ENCODE data around the gene CEBPZ.
"Not testable (repeated sequence)": the region's sequence is repeated elsewhere in the genome, so short reads cannot be mapped to it uniquely, and the experiment has no call there.

The CEBPZ gene, protein sequence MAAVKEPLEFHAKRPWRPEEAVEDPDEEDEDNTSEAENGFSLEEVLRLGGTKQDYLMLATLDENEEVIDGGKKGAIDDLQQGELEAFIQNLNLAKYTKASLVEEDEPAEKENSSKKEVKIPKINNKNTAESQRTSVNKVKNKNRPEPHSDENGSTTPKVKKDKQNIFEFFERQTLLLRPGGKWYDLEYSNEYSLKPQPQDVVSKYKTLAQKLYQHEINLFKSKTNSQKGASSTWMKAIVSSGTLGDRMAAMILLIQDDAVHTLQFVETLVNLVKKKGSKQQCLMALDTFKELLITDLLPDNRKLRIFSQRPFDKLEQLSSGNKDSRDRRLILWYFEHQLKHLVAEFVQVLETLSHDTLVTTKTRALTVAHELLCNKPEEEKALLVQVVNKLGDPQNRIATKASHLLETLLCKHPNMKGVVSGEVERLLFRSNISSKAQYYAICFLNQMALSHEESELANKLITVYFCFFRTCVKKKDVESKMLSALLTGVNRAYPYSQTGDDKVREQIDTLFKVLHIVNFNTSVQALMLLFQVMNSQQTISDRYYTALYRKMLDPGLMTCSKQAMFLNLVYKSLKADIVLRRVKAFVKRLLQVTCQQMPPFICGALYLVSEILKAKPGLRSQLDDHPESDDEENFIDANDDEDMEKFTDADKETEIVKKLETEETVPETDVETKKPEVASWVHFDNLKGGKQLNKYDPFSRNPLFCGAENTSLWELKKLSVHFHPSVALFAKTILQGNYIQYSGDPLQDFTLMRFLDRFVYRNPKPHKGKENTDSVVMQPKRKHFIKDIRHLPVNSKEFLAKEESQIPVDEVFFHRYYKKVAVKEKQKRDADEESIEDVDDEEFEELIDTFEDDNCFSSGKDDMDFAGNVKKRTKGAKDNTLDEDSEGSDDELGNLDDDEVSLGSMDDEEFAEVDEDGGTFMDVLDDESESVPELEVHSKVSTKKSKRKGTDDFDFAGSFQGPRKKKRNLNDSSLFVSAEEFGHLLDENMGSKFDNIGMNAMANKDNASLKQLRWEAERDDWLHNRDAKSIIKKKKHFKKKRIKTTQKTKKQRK

DNA sequence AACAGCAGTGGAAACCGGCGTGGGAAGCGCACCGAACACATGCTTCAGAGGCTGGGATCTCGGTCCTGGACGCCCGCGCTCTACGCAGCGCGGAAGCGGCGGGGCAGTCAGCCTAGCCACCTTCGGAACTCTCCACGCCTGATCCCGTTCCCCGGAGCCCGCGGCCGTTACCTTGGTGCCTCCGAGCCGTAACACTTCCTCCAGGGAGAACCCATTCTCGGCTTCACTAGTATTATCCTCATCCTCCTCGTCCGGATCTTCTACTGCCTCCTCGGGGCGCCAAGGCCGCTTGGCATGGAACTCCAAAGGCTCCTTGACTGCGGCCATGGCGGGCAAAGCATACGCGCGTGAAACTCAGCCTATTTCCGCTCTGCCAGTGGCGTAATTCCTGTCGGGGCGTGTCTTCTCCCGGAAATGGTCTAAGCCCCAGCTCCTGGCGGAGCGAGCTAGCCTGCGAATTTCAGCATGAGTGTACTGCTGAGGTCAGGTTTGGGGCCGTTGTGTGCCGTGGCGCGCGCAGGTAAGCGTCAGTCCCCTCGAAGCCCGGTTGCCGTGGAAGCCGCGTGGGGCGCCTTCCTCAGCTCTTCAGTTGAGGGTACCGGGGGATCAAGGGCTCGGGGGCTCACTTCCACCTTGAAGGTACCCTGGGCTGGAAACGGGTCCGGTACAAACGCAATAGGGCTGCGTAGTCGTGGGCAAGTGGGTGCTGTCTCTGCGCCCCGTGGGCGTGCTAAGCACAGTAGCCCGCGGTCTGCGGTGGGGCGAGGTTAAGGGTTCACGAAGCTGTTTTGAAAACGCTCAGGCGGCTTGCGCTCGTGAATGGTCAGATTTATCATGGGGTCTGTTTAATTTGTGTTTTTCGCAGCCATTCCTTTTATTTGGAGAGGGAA lies at the start of gene CEBPZ, which contains the start of gene NDUFAF7:
Gene CEBPZ (minus strand): TSS at position 356 of the 890 bp plus-strand sequence. CDS start 29 bp downstream, at position 327.
Gene NDUFAF7 (plus strand): TSS at position 418 of the 890 bp plus-strand sequence. CDS start 48 bp downstream, at position 466.
- DNase-seq = peak; percentile 89

DNA sequence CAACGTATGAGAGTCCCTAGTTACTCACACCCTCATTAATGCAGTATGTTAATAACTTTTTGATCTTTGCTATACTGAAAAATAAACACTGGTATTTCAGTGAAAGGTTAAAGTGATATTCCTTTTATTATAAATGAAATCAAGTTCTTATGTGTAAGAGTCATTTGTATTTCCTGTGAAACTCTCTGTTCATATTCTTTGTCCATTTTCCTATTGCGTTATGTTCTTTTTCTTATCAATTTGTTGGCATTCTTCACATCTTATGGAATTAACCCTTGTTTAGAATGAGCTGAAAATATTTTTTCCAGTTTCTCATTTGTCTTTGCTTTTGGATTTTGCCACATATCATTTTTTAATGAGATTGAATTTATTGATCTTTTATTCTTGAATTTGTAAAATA lies 44.9 kb upstream of the CEBPZ start:
- DNase-seq = no peak

DNA sequence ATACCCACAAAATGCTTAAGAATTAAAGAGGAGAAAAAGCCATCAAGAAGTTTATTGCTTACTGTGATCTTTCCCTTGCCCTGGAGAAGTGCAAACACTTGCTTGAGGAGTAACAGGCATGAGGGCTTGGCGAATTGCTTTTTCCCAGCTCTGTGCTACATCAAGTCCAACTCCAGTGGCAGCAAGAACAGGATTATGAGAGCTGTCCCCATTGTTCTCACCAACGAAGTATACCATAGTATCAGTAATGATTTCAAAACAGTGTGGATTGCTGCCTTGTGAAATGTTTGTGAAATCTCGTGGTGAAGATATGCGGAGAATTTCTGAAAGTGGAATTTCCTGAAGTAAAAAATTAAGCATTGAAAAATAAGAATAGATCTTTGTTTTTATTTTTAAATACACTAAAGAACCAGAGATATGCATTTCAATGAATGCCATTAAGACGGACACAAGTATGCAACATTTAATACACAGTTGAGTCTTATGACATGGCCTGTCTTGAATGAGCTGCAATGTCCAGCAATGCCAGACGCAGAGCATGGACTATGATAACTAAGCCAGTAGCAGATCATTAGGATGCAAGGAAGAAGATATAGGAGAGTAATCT lies 43.1 kb upstream of the CEBPZ start:
- no peak for DNase-seq

DNA sequence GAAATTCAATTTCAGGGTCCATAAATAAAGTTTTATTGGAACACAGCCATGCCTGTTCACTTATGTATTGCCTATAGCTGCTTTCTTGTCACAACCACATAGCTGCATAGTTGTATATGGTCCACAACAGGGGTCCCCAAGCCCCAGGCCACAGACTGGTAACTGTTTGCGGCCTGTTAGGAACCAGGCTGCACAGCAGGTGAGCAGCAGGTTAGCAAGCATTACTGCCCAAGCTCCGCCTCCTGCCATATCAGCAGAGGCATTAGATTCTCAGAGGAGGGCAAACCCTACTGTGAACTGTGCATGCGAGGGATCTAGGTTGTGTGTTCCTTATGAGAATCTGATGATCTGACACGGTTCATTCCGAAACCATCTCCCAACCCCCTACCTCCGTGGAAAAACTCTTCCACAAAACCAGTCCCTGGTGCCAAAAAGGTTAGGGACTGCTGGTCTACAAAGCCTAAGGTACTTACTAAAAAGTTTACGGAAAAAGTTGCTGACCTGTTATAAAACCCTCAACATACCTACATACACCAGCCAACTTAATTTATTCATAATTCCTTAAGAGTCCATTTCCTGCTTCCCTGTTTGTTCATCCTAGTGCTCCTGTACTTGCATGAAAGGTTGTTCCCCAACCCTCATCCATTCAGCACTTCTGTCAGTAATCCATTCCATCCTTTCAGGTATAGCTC lies 40.1 kb upstream of the CEBPZ start:
- DNase-seq = no peak

DNA sequence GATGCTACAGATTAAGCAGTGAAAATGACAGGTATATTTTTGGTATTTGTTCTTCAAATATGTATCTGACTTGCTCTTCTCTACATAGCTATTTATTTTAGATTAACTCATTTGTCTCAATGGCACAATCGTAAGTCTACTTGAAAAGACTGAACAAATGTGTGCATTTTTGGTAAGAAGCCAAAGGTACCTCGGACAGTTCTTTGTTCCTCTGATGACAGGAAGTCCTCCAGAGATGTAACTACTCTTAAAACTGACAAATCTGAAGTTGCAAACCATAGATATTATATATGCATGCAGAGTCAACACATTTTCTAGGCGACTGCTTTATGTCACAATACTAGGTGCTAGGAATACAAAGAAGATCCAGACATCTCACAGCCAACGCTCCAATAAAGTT lies 36.7 kb upstream of the CEBPZ start:
- no peak for DNase-seq

DNA sequence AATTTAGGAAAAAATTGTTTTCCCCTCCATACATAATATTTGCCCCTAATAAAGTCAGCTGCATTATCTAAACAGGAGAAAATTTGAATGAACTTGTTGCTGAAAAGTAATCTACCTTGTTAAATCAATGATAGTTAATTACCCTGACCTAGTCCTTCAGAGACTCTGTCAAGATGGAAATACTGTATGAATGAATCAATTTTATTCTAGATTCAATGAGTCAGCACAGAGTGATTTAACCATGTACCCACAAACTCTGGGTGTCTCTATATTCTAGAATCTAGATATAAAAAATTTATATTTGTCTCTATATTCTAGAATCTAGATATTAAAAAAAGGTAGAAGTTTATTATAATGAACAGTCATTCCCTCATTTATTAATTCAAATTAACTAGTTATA lies 36.3 kb upstream of the CEBPZ start:
- no peak for DNase-seq

DNA sequence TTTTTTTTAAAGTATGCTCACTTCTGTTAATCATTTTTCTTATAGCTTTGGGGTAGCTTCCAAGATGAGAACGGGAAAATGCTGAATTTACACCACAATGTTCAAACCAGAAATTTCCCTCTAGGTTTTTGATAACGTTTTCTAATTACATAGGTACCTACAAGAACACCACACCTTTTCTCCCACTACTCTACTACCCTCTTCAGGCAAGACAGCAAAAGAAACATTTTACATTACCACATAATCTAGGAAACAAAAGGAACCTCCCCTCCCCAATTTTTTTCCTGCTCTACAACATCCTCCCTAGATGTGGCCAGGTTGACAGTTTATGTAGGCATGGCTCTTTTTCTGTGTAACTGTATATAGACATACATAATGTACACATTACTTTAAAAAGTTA lies 32.4 kb upstream of the CEBPZ start:
- no peak for DNase-seq

DNA sequence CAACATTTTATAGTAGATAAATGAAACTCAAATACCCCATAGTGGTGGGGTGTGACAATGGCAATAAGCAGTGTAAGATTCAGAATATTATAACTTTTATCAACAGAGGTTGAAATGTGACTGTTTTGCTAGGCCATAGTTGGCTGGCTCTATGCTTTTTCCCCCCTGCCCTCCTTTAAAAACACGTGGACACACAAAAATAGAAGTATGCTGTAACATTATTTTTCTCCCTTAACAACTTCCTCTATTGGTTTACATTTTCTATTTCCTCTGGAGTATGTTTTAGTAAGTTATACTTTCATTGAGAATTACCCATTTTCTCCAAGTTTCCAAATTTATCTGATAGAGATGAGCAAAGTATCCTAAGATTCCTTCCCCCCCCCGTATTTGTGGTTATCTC lies 31.1 kb upstream of the CEBPZ start:
- DNase-seq = no peak

DNA sequence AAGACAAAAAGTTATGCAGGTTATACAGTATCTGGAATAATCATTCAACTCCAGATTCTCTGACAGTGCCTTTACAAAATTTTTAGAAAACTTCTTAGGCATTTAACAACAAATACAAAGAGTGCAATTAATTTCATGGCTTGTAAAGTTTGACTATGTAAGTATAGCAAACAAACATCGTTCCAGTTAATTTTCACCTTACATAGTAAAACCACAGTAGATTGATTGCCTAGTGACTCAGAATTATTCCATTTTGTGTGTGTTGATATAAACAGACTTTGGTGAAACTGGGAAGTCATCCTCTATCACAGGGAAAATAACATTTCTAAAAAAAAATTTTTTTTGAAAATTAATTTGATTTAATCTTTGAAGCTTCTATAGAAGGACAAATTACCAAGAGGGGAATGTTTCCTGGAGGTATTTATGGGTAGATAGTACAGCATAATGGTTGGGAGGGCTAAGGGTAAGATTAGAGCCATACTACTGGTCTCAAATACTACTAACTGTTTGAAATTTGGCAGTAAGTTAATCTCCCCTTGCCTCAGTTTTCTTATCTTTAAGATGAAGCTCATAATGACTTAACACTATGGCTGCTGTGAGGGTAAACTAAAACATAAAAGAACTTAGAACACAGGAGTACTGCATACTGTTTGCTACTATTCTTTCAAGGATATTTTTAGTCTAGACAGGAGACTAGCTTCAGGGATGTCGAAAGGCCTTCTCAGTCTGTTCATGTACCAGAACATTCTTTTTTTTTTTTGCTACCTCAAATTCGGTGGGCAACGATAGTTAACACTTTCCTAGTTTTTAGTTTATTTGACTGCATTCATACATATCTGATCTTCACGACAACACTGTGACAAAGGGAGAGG lies 19.7 kb upstream of the CEBPZ start:
- DNase-seq = no peak

DNA sequence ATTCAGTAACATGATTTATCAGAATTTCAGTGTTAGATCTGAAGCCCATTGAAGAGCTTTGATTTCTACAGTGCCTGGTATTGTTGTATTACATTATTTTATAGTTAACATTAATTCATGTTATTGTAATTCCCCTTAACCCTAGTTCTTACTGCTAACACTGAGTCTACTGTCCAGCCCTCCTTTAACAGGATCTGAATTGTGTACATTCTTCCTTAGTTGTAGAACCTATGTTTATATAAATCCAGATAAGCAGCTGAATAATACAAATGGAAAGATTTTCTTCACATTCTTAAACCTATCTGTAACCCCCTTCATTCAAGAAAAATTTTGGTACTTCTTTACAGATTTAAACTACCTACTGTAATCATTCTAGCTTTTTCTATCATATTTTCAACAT lies 14.8 kb upstream of the CEBPZ start:
- DNase-seq = no peak

DNA sequence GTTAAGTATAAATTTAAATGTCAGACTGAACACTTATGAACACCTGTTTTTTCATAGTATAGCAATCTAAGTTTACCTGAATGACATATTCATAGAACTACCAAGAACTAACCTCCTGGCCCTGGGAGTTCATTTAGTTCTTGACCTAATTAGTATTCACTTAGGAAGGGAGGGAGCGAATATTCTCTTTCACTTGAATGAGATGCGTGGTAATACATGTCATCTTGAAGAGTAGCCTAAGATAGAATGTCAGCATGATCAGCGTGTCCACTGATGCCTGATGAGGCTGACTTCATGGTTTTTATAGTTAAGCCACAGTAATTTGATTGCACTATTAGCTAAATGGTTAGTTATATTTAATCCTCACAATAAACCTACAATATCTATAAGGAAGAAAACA lies 13.4 kb upstream of the CEBPZ start:
- no peak for DNase-seq

DNA sequence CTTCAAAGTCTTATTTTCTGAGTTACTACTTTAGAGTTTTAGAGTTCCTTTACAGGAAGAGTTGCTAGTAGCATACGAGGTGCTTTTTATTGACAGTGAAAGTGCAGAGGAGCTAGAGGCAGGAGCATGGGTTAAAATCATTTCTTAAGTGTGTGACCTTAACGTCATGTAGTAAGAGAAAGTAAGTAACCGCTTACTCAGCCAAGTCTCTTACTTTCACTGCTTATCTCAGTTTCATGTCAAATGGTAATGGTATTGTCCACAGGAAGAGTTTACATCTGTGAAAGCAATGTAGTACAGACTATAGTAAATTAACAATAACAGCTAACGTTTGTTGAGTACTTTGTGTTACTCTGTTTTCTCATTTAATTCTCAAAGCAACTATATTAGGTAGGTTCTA lies 12.6 kb upstream of the CEBPZ start:
- DNase-seq = no peak

DNA sequence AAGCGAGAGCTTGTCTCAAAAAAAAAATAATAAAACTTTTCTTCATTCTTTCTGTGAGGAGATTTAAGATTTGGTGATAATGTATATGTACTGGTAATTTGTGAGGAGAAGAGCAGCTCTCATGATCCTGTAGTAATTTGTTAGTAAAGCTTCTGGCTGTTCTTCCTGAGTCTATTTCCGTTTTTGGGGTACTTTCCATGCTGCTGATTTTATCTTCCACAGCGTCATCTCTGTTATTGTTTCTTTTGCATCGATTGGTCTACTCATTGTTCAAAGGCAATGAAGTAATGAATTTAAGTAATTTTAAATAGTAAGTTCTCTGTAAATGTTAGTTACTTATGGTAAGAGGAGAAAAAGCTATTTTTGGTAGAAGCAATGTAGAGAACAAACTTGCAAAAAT lies 12.0 kb upstream of the CEBPZ start:
- no peak for DNase-seq

DNA sequence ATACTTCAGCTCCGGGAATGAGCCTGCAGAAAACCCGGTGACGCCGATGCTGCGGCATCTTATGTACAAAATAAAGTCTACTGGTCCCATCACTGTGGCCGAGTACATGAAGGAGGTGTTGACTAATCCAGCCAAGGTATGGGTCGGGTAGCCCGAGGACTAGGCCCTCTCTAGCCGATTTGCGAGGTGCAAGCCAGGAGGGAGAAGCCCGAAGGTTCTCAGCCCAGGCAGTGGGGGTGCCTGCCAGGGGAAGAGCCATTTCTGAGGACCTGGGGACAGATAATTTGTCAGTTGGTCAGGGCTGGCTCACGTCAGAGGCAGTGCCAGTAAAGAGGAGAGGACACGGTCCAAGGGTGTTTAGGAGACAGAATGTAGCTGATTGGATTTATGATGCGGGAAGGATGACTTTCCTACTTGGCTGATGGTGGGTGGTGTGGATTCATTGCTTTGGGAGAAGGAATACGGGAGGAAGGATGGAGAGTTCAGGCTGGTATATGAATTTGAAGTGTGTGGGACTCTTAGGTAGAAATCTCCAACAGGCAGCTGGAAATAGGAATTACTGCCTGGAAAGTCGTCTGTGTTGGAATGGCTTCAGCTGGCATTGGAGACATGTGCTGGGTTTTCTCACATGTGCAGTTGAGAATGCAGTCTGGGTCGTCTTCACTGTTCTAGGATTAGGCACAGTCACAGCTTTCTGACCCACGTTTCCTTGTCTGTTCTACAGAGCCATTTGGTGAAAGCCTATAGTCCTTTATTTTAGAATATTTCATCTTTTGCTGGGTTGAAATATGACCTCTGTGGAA lies 936 bp upstream of the CEBPZ start:
- DNase-seq = no peak

DNA sequence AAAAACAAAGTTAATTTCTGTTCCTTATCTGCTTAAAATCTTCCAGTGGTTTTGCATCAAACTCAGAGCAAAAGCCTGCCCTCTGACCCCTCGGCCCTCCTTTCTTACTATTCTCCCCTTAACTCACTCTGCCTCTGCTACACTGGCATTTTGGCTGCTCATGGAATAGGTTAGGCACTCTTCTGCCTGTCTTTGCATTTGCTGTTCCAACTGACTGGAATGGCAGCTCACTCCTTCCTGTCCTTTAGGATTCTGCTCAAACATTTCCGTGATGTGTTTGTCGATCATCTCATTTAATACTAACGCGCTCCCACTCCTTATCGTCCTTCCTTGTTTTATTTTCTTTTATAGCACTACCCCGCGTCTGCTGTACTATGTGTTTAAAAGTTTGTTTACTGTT lies 815 bp downstream of the CEBPZ start:
- no peak for DNase-seq

DNA sequence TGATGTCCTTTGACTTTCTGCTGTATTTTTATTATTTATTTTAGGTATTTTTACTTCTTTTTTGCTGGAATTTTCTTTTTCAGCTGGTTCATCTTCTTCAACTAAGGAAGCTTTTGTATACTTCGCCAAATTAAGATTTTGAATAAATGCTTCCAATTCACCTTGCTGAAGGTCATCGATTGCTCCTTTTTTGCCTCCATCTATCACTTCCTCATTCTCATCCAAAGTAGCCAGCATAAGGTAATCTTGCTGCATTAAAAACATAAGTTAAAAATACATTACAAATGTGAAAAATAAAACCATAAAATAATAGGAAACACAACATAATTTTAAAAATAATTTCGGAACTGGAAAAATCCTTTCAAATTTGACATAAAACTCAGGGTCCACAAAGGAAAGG lies 2.6 kb downstream of the CEBPZ start:
- DNase-seq = no peak

DNA sequence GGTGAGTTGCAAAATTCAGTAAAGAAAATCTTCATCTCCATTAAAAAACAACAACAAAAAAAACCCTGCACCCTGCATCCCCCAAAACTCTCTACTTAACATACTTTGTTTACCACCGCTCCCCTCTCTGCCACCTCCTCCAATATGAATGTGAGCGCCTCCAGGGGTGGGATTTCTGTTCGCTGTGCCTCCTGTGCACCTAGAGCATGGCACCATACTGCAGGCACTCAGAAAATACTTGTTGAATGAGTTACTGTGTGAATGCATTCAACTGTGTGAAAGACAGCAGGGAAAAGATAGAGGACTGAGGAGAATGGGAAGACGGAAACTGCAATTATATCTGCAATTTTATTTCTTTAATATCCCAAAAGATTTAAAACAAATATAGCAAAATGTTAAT lies 4.5 kb downstream of the CEBPZ start:
- no peak for DNase-seq

DNA sequence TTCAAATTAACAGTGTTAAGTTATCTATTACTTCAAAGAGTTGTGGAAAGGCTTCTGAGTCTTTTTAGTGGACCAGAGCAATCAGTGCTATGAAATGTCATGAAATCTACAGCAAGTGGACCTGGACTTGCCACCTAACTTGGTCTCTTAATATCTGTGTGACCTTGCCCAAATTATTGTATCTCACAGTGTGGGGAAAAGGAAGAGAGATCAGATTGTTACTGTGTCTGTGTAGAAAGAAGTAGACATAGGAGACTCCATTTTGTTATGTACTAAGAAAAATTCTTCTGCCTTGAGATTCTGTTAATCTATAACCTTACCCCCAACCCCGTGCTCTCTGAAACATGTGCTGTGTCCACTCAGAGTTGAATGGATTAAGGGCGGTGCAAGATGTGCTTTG lies 6.3 kb downstream of the CEBPZ start:
- not testable (repeated sequence) for DNase-seq

DNA sequence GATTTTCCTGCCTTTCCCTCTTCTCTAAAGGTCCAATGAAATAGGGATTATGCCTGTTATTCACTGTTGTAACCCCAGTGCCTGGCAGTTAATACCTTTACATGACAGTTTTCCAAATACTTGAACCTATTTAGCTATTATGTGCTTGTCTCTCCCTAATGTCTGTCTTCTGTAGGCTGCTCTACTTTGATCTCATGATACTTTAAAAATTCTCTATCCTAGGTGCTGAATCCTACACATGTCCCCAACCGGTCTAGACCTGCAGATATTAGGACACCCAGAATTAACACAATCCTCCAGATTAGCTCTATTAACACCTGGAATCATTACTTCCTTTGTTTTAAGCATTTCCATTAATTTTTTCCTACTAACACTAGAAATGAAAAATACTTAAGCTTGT lies 7.3 kb downstream of the CEBPZ start:
- no peak for DNase-seq

DNA sequence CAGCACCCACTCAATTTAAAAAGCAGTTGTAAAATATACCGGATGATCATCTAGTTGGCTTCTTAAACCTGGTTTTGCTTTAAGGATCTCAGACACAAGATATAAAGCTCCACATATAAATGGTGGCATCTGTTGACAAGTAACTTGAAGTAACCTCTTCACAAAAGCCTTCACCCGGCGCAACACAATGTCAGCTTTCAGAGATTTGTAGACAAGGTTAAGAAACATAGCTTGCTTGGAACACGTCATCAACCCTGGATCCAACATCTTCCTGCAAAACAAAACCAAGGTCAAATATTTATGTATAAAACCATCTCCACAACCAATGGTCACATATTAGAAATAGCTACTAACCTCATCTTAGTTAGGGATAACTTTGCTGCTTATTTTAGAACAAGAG lies 8.3 kb downstream of the CEBPZ start:
- no peak for DNase-seq

Data from hippocampal formation (tissue), 2 donors.